T-cell (primary cell): ENCODE measurements around the gene SNRNP40. TPM values are rescaled to one million over a fixed set of nuclear protein-coding genes. Genes with fewer than 3 reads are reported as not detected.
"Not testable (repeated sequence)": the region's sequence is repeated elsewhere in the genome, so short reads cannot be mapped to it uniquely, and the experiment has no call there.

Experiments used
- ATAC-seq, 4 experiments: fragments of 200-7000 bp in 3 of 4; fragments of 150-1000 bp in 1 of 4; cut with Tn5 transposase; replicated peaks in 1 of 4; 1 replicate in 3 of 4; 2 replicates in 1 of 4; pipeline ENCODE4 v1.10.0; 2021; ENCODE audit warnings: moderate library complexity in 3 of 4, mild to moderate bottlenecking in 2 of 4, moderate number of reproducible peaks in 1 of 4
- CTCF ChIA-PET, 2 donors: fragments of 300-600 bp; sonication (Branson Sonifier 250); formaldehyde crosslinking; loops; one replicate each; lab custom pipeline; 2022; ENCODE audit warnings: antibody characterized with exemption in 2 of 2; lab: Charles Lee
- POLR2A ChIA-PET, 2 donors: fragments of 300-600 bp; sonication (Branson Sonifier 250); formaldehyde crosslinking; loops; one replicate each; lab custom pipeline; 2022; ENCODE audit warnings: antibody characterized with exemption in 2 of 2; lab: Charles Lee
- DNase-seq, 35 experiments: peaks; one replicate each; pipeline versions ENCODE4 v3.0.0 to v3.0.0-alpha.2; 2013 to 2023
- H3K27ac ChIP-seq: one replicate; pipeline ENCODE4 v1.5.1; 2013; ENCODE audit warnings: low read length
- H3K27me3 ChIP-seq, 2 experiments: replicated peaks in 1 of 2; 1 replicate in 1 of 2; 2 replicates in 1 of 2; pipeline versions ENCODE4 v1.6.1 to v1.7.0; 2013; ENCODE audit warnings: low read length in 1 of 2, mixed read lengths in 1 of 2; ENCODE audit not compliant: control insufficient read depth in 2 of 2, insufficient read depth in 2 of 2; ENCODE audit errors: extremely low read depth in 1 of 2
- H3K36me3 ChIP-seq, 2 donors: 1 replicate in 1 of 2; 2 replicates in 1 of 2; pipeline versions ENCODE4 v1.6.1 to v1.7.0; 2013; ENCODE audit warnings: low read length in 1 of 2; ENCODE audit not compliant: control insufficient read depth in 2 of 2, insufficient read depth in 1 of 2; ENCODE audit errors: extremely low read depth in 1 of 2
- H3K4me1 ChIP-seq, 2 experiments: 1 replicate in 1 of 2; 2 replicates in 1 of 2; pipeline versions ENCODE4 v1.6.1 to v1.7.0; 2013; ENCODE audit warnings: low read length in 2 of 2, mixed read lengths in 1 of 2; ENCODE audit not compliant: insufficient read depth in 2 of 2, control insufficient read depth in 1 of 2; ENCODE audit errors: extremely low read depth in 1 of 2
- H3K4me3 ChIP-seq, 2 donors: 1 replicate in 1 of 2; 2 replicates in 1 of 2; pipeline versions ENCODE4 v1.5.1 to v1.7.0; 2013; ENCODE audit warnings: mild to moderate bottlenecking in 2 of 2, low read length in 1 of 2, moderate library complexity in 1 of 2; ENCODE audit not compliant: control insufficient read depth in 1 of 2; ENCODE audit errors: extremely low read depth in 1 of 2
- H3K9me3 ChIP-seq: 2 replicates; pipeline ENCODE4 v1.7.0; 2013
- H3K27ac Mint-ChIP-seq, 2 donors: one replicate each; pipeline ENCODE4 v1.8.0; 2020 to 2021; ENCODE audit warnings: mild to moderate bottlenecking in 2 of 2, mixed read lengths in 2 of 2
- H3K27me3 Mint-ChIP-seq, 2 donors: one replicate each; pipeline ENCODE4 v1.8.0; 2021 to 2022; ENCODE audit warnings: mixed read lengths in 2 of 2
- H3K36me3 Mint-ChIP-seq: one replicate; pipeline ENCODE4 v1.8.0; 2021; ENCODE audit warnings: mixed read lengths
- H3K4me1 Mint-ChIP-seq, 3 donors: one replicate each; pipeline ENCODE4 v1.8.0; 2020 to 2022; ENCODE audit warnings: mixed read lengths in 3 of 3, mild to moderate bottlenecking in 1 of 3
- H3K4me3 Mint-ChIP-seq, 3 donors: one replicate each; pipeline ENCODE4 v1.8.0; 2020 to 2022; ENCODE audit warnings: mild to moderate bottlenecking in 3 of 3, mixed read lengths in 3 of 3, moderate library complexity in 3 of 3
- H3K9me3 Mint-ChIP-seq, 3 donors: one replicate each; pipeline ENCODE4 v1.8.0; 2020 to 2022; ENCODE audit warnings: mixed read lengths in 3 of 3
- WGBS: methylation state at CpG from one replicate; pipeline ENCODE4 v1.1.5; 2013; ENCODE audit warnings: missing lambda C conversion rate; ENCODE audit not compliant: insufficient coverage; 5-methylcytosine and 5-hydroxymethylcytosine counted together
- total RNA-seq, 35 experiments: library from RNA in 6 of 35; stranded (reverse) in 6 of 35; fragments of 120-200 nt in 1 of 35; gene quantifications; one replicate each; pipeline versions ENCODE4 v1.2.1 to v1.2.4 and lab custom pipeline; 2013 to 2026

Gene SNRNP40
- total RNA-seq, 5 donors from 2014 or later (not counting 1 experiment from before 2014, with no cell fraction given), result 50.9 to 62.8 (median 53.9) TPM

GRCh38 chr1:31272369-31272768 is 24.2 kb downstream of the SNRNP40 start:
- DNase-seq (no peak), ATAC-seq (no peak)
- no peak overlapping the region for H3K27ac ChIP-seq
- no peaks in the 10 kb centered on the region for H3K27me3 ChIP-seq
- Mint-ChIP-seq H3K36me3 (peaks cover 46% of the 10 kb centered on the region), H3K9me3 (no peaks in the 10 kb centered on the region), H3K4me1 (peaks cover 0 to 10% (median 6%) of the 10 kb centered on the region in 3 donors), H3K27me3 (no peaks in the 10 kb centered on the region), H3K27ac (no peak overlapping the region), H3K4me3 (no peak overlapping the region)
- WGBS, result no CpG with 5 or more reads among the region's 3 CpGs
- no peaks in the 10 kb centered on the region for H3K4me1 ChIP-seq
- H3K36me3 ChIP-seq, result peaks cover 17 to 70% of the 10 kb centered on the region in 2 donors
- ChIA-PET POLR2A (interaction anchor here in 1 of 2 donors (1.5 kb wide), 1 partner anchor 24 kb away, joined by 4 read pairs; the partner anchor contains the start of genes SNRNP40 and ZCCHC17), CTCF (no interaction called here)
- no peak overlapping the region for H3K4me3 ChIP-seq
- H3K9me3 ChIP-seq, result no peaks in the 10 kb centered on the region

- no peak for DNase-seq
- Histone ChIP-seq H3K9me3 (no peaks in the 10 kb centered on the region), H3K27ac (no peak overlapping the region), H3K4me1 (no peaks in the 10 kb centered on the region), H3K4me3 (no peak overlapping the region), H3K36me3 (peaks cover 11 to 72% of the 10 kb centered on the region in 2 donors), H3K27me3 (no peaks in the 10 kb centered on the region)
- CTCF ChIA-PET, result no interaction called here
- ATAC-seq, result no peak
- Mint-ChIP-seq H3K4me3 (no peak overlapping the region), H3K9me3 (no peaks in the 10 kb centered on the region), H3K27me3 (no peaks in the 10 kb centered on the region), H3K4me1 (no peaks in the 10 kb centered on the region), H3K27ac (no peak overlapping the region), H3K36me3 (peaks cover 64% of the 10 kb centered on the region)
- POLR2A ChIA-PET, result interaction anchor here in 1 of 2 donors (1.1 kb wide), 1 partner anchor 30 kb away, joined by 3 read pairs; the partner anchor contains the start of genes SNRNP40 and ZCCHC17
- WGBS, result 80% methylated on average over 1 of the region's 2 CpGs
Observed at GRCh38 chr1:31266547-31266946, 30.0 kb downstream of the SNRNP40 start.

GRCh38 chr1:31264790-31265386 is 31.7 kb downstream of the SNRNP40 start:
- no peak overlapping the region for H3K4me3 Mint-ChIP-seq
- no peak for DNase-seq
- Histone ChIP-seq H3K27ac (no peak overlapping the region), H3K4me1 (no peaks in the 10 kb centered on the region), H3K36me3 (peaks cover 16 to 70% of the 10 kb centered on the region in 2 donors), H3K27me3 (no peaks in the 10 kb centered on the region), H3K9me3 (no peaks in the 10 kb centered on the region), H3K4me3 (no peak overlapping the region)
- peak overlapping the region in 1 of 2 donors; percentile 34 for H3K27ac Mint-ChIP-seq
- no peaks in the 10 kb centered on the region for H3K4me1 Mint-ChIP-seq
- no peaks in the 10 kb centered on the region for H3K9me3 Mint-ChIP-seq
- H3K36me3 Mint-ChIP-seq, result peaks cover 61% of the 10 kb centered on the region
- CTCF ChIA-PET, result no interaction called here
- ATAC-seq, result no peak
- no peaks in the 10 kb centered on the region for H3K27me3 Mint-ChIP-seq
- WGBS, result no CpG with 5 or more reads among the region's 1 CpG
- POLR2A ChIA-PET, result no interaction called here

DNA sequence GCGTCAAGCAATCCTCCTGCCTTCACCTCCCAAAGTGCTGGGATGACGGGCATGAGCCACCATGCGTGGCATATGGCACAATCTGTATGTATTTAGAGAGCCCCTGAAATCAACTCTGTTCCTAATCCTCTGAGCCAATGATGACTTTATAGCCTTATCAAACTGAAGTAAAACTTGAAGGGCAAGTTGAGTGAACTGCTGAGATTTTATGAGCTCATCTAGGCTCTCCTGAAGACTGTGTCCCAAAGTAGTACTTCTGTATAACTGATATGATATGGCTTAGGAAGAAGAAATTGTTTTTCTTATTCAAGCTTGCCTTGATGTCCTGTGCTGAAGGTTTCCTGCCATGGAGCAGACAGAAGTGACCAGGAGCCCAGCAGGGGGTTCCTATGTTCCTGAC is 33.2 kb downstream of the SNRNP40 start:
- no CpG with 5 or more reads among the region's 3 CpGs for WGBS
- no peak for ATAC-seq
- Mint-ChIP-seq H3K36me3 (peaks cover 59% of the 10 kb centered on the region), H3K9me3 (no peaks in the 10 kb centered on the region), H3K27ac (no peak overlapping the region), H3K27me3 (no peaks in the 10 kb centered on the region), H3K4me1 (no peaks in the 10 kb centered on the region), H3K4me3 (no peak overlapping the region)
- no peak overlapping the region for H3K27ac ChIP-seq
- CTCF ChIA-PET, result interaction anchor here (0.6 to 1.1 kb wide), 3 partner anchors 82 to 275 kb away, joined by 3 to 9 read pairs (median 3); no protein-coding TSS in a partner anchor
- peaks cover 16 to 69% of the 10 kb centered on the region in 2 donors for H3K36me3 ChIP-seq
- POLR2A ChIA-PET, result no interaction called here
- no peak for DNase-seq
- H3K4me1 ChIP-seq, result no peaks in the 10 kb centered on the region
- no peak overlapping the region for H3K4me3 ChIP-seq
- H3K27me3 ChIP-seq, result no peaks in the 10 kb centered on the region
- no peaks in the 10 kb centered on the region for H3K9me3 ChIP-seq

DNA sequence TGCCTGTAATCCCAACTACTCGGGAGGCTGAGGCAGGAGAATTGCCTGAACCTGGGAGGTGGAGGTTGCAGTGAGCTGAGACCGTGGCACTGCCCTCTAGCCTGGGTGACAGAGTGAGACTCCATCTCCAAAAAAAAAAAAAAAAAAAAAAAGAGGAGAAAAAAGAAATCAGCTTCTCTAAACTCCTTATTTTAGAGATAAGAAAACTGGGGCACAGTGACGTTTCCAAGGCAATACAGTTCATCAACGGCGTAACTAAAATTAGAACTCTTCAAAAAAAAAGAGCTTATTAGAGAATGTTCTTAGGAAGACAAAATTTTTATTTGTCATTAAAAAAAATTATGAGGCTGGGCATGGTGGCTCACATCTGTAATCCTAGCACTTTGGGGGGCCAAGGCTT is 34.2 kb downstream of the SNRNP40 start:
- H3K4me3 ChIP-seq, DNase-seq, H3K4me1 Mint-ChIP-seq, H3K9me3 Mint-ChIP-seq, POLR2A ChIA-PET, H3K4me3 Mint-ChIP-seq, H3K27ac Mint-ChIP-seq, H3K27me3 ChIP-seq, H3K27me3 Mint-ChIP-seq, H3K9me3 ChIP-seq, H3K27ac ChIP-seq, H3K4me1 ChIP-seq, ATAC-seq, CTCF ChIA-PET: not testable (repeated sequence)
- WGBS, result no CpG with 5 or more reads among the region's 5 CpGs
- H3K36me3 ChIP-seq, result peaks cover 12 to 72% of the 10 kb centered on the region in 2 donors
- peaks cover 66% of the 10 kb centered on the region for H3K36me3 Mint-ChIP-seq

DNA sequence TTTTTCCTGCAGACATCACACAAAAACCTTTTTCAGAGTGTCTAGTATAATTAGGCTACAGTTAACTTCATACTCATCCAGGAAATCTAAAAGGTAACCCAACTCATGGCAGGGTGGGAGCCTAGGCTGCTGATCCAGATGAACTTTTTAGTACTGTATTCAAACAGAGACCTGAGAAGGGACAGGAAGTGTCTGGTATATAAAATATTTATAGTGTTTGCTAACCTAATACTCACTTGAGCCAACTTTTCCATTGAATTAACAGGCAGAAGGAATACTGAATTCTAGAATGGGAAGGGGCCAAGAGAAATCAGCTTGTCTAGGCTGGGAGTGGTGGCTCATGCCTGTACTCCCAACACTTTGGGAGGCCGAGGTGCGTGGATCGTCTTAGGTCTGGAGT is 34.7 kb downstream of the SNRNP40 start:
- WGBS, result no CpG with 5 or more reads among the region's 3 CpGs
- no peak for ATAC-seq
- no peaks in the 10 kb centered on the region for H3K9me3 ChIP-seq
- CTCF ChIA-PET, result no interaction called here
- peaks cover 66% of the 10 kb centered on the region for H3K36me3 Mint-ChIP-seq
- H3K27me3 Mint-ChIP-seq, result no peaks in the 10 kb centered on the region
- no peaks in the 10 kb centered on the region for H3K4me1 ChIP-seq
- H3K9me3 Mint-ChIP-seq, result no peaks in the 10 kb centered on the region
- DNase-seq, result no peak
- POLR2A ChIA-PET, result no interaction called here
- H3K27ac ChIP-seq, result no peak overlapping the region
- H3K4me3 Mint-ChIP-seq, result no peak overlapping the region
- H3K4me3 ChIP-seq, result no peak overlapping the region
- H3K27me3 ChIP-seq, result no peaks in the 10 kb centered on the region
- H3K4me1 Mint-ChIP-seq, result no peaks in the 10 kb centered on the region
- no peak overlapping the region for H3K27ac Mint-ChIP-seq
- H3K36me3 ChIP-seq, result peaks cover 12 to 72% of the 10 kb centered on the region in 2 donors
